ENCODE results near the gene ERC2.

The ERC2 gene

DNA sequence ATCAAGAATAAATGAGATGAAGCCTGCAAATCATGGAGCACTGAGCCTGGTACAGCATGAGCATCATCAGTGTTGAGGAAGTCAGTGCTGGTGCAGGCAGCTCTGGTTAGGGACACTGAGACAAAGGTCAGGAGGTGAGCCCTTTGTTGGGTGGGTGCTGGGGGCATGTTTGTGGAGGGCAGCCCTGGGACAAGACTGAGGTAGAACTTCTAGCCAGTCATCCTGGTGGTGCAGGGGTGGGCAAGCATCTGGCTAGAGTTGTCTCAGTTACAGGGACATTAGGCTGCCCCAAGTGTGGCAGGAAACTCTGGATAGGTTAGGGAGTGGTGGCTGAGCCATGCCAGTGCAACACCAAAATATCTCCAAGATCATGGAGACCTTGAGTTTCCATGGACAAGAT, 1008.4 kb downstream of the ERC2 start:
- Histone ChIP-seq H3F3A (ENCODE audit: insufficient read depth) (no peaks in the 10 kb centered on the region), H3K9ac (ENCODE audit: low read length) (no peak overlapping the region), H3K36me3 (ENCODE audit: low read length) (no peaks in the 10 kb centered on the region), H3K9me2 (replicated peaks; ENCODE audit: insufficient read depth, low read length) (no peaks in the 10 kb centered on the region), H2AFZ (ENCODE audit: low read depth, low read length, severe bottlenecking) (no peak overlapping the region), H3K9me3 (ENCODE audit: insufficient read depth, low read length) (no peaks in the 10 kb centered on the region), H3K4me2 (ENCODE audit: low read depth, low read length, poor library complexity, severe bottlenecking) (no peak overlapping the region), H4K20me1 (ENCODE audit: low read depth, low read length) (no peaks in the 10 kb centered on the region), H3K27ac (ENCODE audit: low read depth, low read length) (no peak overlapping the region), H3K27me3 (ENCODE audit: low read length) (no peaks in the 10 kb centered on the region), H3K4me3 (ENCODE audit: insufficient read depth, low read length, poor library complexity, severe bottlenecking) (no peak overlapping the region), H3K79me2 (ENCODE audit: insufficient read depth, low read length) (no peaks in the 10 kb centered on the region)
- TF ChIP-seq, protein P1, sequence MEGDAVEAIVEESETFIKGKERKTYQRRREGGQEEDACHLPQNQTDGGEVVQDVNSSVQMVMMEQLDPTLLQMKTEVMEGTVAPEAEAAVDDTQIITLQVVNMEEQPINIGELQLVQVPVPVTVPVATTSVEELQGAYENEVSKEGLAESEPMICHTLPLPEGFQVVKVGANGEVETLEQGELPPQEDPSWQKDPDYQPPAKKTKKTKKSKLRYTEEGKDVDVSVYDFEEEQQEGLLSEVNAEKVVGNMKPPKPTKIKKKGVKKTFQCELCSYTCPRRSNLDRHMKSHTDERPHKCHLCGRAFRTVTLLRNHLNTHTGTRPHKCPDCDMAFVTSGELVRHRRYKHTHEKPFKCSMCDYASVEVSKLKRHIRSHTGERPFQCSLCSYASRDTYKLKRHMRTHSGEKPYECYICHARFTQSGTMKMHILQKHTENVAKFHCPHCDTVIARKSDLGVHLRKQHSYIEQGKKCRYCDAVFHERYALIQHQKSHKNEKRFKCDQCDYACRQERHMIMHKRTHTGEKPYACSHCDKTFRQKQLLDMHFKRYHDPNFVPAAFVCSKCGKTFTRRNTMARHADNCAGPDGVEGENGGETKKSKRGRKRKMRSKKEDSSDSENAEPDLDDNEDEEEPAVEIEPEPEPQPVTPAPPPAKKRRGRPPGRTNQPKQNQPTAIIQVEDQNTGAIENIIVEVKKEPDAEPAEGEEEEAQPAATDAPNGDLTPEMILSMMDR (IDR thresholded peaks at IDR 0.05; ENCODE audit: insufficient read depth, low read length, poor library complexity, severe bottlenecking), result no peak
- TF ChIP-seq EZH2phosphoT487 (conservative IDR thresholded peaks at IDR 0.05; ENCODE audit: low read length), result no peak

Measured in SU-DHL-6 (cell line).